ENCODE measurements around the gene DIPK1A.

Gene DIPK1A

DNA sequence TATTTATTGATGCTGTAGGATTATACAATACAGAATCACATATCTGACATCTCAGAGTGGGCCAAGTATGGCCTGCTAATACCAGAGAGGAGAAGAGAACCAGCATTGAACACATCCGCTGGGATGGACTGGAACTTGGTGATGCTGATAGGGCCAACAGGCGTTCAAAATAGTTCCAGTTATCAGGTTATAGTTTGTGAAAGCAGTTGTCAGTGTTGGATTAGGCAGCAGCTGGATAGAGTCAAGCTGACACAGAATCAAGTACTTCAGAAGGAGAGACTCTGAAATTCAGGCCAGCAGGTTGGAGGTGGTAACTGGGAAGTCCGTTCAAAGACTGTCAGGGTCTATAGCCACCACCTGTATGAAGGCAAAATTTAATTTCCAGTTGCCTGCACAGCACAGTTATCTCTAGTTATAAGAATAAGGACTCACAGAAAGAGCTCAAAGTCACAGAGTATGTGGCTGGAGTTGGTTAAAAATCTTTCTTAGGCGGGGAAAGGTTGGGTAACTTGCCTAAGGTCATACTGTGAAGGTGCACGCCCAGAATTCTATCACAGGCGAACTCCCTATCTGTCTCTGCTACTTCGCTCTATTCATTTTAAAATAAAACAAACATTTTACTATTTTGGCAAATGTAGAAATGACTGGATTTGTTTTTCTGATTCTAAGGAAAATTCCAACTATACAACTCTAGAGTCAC lies 9.9 kb upstream of the DIPK1A start:
- TF ChIP-seq, protein P1, sequence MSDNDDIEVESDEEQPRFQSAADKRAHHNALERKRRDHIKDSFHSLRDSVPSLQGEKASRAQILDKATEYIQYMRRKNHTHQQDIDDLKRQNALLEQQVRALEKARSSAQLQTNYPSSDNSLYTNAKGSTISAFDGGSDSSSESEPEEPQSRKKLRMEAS (IDR thresholded peaks at IDR 0.05) = no peak
- TF ChIP-seq RAD21 (IDR thresholded peaks at IDR 0.05; ENCODE audit: low read depth) (no peak), CEBPB (IDR thresholded peaks at IDR 0.05) (no peak), TEAD4 (IDR thresholded peaks at IDR 0.05) (no peak), TCF12 (IDR thresholded peaks at IDR 0.05; ENCODE audit: low read depth) (no peak), EGR1 (IDR thresholded peaks at IDR 0.05) (no peak), TAF1 (IDR thresholded peaks at IDR 0.05; ENCODE audit: low read depth) (no peak), ZBTB7A (IDR thresholded peaks at IDR 0.05; ENCODE audit: low read depth) (no peak), CREB1 (IDR thresholded peaks at IDR 0.05; ENCODE audit: low read depth) (no peak)
- TF ChIP-seq, protein P2, sequence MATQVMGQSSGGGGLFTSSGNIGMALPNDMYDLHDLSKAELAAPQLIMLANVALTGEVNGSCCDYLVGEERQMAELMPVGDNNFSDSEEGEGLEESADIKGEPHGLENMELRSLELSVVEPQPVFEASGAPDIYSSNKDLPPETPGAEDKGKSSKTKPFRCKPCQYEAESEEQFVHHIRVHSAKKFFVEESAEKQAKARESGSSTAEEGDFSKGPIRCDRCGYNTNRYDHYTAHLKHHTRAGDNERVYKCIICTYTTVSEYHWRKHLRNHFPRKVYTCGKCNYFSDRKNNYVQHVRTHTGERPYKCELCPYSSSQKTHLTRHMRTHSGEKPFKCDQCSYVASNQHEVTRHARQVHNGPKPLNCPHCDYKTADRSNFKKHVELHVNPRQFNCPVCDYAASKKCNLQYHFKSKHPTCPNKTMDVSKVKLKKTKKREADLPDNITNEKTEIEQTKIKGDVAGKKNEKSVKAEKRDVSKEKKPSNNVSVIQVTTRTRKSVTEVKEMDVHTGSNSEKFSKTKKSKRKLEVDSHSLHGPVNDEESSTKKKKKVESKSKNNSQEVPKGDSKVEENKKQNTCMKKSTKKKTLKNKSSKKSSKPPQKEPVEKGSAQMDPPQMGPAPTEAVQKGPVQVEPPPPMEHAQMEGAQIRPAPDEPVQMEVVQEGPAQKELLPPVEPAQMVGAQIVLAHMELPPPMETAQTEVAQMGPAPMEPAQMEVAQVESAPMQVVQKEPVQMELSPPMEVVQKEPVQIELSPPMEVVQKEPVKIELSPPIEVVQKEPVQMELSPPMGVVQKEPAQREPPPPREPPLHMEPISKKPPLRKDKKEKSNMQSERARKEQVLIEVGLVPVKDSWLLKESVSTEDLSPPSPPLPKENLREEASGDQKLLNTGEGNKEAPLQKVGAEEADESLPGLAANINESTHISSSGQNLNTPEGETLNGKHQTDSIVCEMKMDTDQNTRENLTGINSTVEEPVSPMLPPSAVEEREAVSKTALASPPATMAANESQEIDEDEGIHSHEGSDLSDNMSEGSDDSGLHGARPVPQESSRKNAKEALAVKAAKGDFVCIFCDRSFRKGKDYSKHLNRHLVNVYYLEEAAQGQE (IDR thresholded peaks at IDR 0.05; ENCODE audit: low read depth) = no peak
- TF ChIP-seq, protein P3, sequence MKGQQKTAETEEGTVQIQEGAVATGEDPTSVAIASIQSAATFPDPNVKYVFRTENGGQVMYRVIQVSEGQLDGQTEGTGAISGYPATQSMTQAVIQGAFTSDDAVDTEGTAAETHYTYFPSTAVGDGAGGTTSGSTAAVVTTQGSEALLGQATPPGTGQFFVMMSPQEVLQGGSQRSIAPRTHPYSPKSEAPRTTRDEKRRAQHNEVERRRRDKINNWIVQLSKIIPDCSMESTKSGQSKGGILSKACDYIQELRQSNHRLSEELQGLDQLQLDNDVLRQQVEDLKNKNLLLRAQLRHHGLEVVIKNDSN (IDR thresholded peaks at IDR 0.05) = no peak

DNA sequence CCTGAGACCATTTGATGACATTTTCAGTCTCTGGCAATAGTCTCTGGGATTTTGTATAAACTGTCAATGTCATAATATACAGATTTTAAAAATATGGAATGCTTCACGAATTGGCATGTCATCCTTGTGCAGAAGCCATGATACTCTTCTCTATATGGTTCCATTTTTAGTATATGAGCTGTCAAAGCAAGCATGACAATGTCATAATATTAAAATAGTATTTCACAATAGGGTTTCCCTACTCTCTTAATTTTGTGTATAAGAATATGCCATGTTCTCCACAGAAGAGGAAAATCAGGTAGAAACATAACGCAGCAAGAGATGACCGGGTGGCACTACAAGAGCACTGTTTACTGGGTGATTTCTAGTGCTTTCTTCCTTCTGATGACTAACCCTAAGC lies 8.3 kb upstream of the DIPK1A start:
- TF ChIP-seq TAF1 (IDR thresholded peaks at IDR 0.05; ENCODE audit: low read depth) (no peak), EP300 (IDR thresholded peaks at IDR 0.05; ENCODE audit: borderline replicate concordance) (no peak), CEBPB (IDR thresholded peaks at IDR 0.05) (no peak), RAD21 (IDR thresholded peaks at IDR 0.05; ENCODE audit: low read depth) (no peak), FOXM1 (IDR thresholded peaks at IDR 0.05; ENCODE audit: borderline replicate concordance, low read depth) (no peak), YY1 (IDR thresholded peaks at IDR 0.05; ENCODE audit: low read depth) (no peak), TEAD4 (IDR thresholded peaks at IDR 0.05) (no peak), CREB1 (IDR thresholded peaks at IDR 0.05; ENCODE audit: low read depth) (no peak), ZBTB7A (IDR thresholded peaks at IDR 0.05; ENCODE audit: low read depth) (no peak), NFIC (IDR thresholded peaks at IDR 0.05) (no peak), EGR1 (IDR thresholded peaks at IDR 0.05) (no peak)
- TF ChIP-seq, protein P1 (IDR thresholded peaks at IDR 0.05) = no peak
- TF ChIP-seq, protein P3 (IDR thresholded peaks at IDR 0.05) = no peak
- TF ChIP-seq, protein P2 (IDR thresholded peaks at IDR 0.05; ENCODE audit: low read depth) = no peak

DNA sequence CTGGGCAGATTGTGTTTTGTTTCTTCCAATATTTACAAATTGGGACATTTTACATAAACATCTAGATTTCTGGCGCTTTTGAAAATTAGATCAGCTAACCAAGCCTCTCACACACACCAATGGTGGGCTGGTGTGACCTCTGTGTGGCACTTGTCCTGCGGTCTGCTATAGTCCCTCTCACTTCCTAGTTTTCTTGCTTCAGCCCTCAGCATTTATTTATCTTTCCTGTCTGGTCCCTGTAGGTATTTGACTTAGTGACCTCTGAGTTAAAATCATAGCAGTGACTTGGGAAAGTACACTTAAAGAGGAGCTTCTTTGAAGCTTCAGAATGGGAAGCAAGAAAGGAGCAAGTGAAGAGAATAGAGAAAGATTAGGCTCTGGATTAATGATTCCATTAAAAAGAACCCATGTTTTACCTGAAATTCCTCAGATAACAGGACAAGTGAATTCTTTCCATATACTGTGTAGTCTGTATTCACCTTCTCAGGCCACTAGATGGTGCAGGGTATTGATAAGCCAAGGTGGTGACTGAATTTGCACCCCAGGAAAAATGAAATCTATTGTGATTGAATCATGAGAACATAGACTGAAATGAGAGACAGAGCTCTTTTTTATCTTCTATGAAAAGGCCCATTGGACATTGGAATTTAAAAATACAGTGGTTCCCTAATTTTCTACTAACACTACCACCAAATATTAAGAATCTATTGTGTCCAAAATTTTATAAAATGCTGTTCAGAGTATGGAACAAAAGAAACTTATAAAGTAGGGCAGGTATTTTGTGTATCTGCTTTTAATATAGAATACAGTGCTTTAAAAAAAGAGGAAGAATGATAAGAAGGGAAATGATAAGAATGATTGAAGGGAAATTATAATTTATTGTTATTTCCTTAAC lies 7.1 kb upstream of the DIPK1A start:
- TF ChIP-seq RAD21 (IDR thresholded peaks at IDR 0.05; ENCODE audit: low read depth) = peak; percentile 51
- TF ChIP-seq, protein P3 (IDR thresholded peaks at IDR 0.05) = no peak

DNA sequence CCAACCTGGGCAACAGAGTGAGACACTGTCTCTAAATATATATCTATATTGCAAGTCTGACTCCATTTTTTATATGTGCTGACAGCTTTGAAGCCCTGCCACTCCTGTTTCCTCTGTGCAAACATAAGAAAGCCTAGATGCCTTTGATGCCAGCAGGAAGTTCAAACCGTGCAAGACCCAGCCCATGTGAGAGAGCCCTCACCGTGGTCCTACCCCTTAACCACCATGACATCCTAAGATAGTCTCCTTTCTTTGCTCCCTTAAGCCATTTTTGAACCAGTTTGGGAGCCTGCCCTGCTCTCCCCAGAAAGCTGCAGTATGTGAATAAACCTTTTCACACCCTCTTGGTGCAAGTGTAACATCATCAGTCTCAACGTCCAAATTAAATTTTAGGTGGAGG lies 3.7 kb upstream of the DIPK1A start:
- no peak for TF ChIP-seq TCF12 (IDR thresholded peaks at IDR 0.05; ENCODE audit: low read depth)
- TF ChIP-seq, protein P3 (IDR thresholded peaks at IDR 0.05) = no peak
- no peak for TF ChIP-seq ZBTB7A (IDR thresholded peaks at IDR 0.05; ENCODE audit: low read depth)
- TF ChIP-seq TEAD4 (IDR thresholded peaks at IDR 0.05) = no peak
- no peak for TF ChIP-seq TAF1 (IDR thresholded peaks at IDR 0.05; ENCODE audit: low read depth)
- no peak for TF ChIP-seq FOXM1 (IDR thresholded peaks at IDR 0.05; ENCODE audit: borderline replicate concordance, low read depth)
- TF ChIP-seq, protein P1 (IDR thresholded peaks at IDR 0.05) = no peak
- TF ChIP-seq NFIC (IDR thresholded peaks at IDR 0.05) = no peak
- no peak for TF ChIP-seq RAD21 (IDR thresholded peaks at IDR 0.05; ENCODE audit: low read depth)
- no peak for TF ChIP-seq YY1 (IDR thresholded peaks at IDR 0.05; ENCODE audit: low read depth)
- no peak for TF ChIP-seq EP300 (IDR thresholded peaks at IDR 0.05; ENCODE audit: borderline replicate concordance)
- TF ChIP-seq EGR1 (IDR thresholded peaks at IDR 0.05) = no peak
- TF ChIP-seq CREB1 (IDR thresholded peaks at IDR 0.05; ENCODE audit: low read depth) = no peak
- TF ChIP-seq CEBPB (IDR thresholded peaks at IDR 0.05) = no peak
- TF ChIP-seq, protein P2 (IDR thresholded peaks at IDR 0.05; ENCODE audit: low read depth) = no peak
